HG03521 (cell line): Measurements from ENCODE around the gene PPP1R37.

Experiments used
- ATAC-seq: cut with Tn5 transposase; IDR thresholded peaks from one replicate; pipeline ENCODE4 v1.9.1; 2021; ENCODE audit warnings: mild to moderate bottlenecking, moderate library complexity; ENCODE audit not compliant: unreplicated experiment

PPP1R37 gene

DNA sequence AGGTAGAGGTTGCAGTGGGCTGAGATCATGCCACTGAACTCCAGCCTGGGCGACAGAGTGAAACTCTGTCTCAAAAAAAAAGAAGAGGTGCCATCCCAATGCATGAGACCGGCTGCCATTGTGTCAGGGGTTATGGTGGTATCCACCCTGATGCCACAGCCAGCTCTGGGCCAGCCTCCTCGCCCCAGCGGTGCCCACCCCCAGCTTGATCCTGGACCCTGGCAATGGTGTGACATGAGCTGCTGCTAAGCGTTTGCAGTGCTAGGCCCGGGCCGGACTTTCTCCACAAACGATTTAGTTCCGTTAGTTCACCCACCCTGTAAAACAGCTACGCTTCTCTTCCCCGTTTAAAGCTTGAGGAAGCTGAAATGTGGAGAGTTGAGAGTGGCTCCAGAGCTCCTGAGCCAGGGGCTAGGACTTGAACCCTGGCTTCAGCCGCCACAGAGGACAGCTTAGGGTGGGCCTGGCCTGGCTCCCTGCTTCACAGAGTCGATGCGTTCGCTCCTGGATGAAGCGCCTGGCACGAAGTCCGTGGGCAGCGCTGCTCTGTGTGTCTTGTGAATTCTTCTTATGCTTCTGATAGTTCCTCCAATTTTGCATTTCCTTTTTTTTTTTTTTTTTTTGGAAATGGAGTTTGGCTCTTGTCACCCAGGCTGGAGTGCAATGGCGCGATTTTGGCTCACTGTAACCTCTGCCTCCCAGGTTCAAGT lies 42.4 kb downstream of the PPP1R37 start:
- ATAC-seq = no peak

GRCh38 chr19:45136507-45137178 lies 43.7 kb downstream of the PPP1R37 start:
- no peak for ATAC-seq

GRCh38 chr19:45137179-45137761 lies 44.3 kb downstream of the PPP1R37 start:
- peak; percentile 55 for ATAC-seq

DNA sequence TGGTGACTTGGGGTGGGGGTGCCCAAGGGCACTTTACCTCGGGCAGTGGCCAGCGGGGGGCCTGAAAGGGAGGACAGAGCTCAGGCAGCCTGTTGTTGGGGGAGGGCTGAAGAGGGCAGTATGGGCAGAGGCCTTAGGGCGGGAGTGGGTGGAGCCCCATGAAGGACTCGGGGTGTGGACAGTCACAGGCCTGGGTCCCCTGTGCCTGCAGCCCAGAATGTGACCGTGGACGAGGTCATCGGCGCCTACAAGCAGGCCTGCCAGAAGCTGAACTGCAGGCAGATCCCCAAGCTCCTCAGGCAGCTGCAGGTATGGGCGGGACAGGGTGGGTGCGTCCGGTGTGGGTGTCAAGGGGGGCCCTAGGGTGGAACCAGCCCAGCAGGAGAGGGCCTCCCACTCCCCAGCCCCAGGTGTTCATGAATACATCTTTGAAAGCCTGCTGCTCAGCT lies 45.3 kb downstream of the PPP1R37 start:
- no peak for ATAC-seq

DNA sequence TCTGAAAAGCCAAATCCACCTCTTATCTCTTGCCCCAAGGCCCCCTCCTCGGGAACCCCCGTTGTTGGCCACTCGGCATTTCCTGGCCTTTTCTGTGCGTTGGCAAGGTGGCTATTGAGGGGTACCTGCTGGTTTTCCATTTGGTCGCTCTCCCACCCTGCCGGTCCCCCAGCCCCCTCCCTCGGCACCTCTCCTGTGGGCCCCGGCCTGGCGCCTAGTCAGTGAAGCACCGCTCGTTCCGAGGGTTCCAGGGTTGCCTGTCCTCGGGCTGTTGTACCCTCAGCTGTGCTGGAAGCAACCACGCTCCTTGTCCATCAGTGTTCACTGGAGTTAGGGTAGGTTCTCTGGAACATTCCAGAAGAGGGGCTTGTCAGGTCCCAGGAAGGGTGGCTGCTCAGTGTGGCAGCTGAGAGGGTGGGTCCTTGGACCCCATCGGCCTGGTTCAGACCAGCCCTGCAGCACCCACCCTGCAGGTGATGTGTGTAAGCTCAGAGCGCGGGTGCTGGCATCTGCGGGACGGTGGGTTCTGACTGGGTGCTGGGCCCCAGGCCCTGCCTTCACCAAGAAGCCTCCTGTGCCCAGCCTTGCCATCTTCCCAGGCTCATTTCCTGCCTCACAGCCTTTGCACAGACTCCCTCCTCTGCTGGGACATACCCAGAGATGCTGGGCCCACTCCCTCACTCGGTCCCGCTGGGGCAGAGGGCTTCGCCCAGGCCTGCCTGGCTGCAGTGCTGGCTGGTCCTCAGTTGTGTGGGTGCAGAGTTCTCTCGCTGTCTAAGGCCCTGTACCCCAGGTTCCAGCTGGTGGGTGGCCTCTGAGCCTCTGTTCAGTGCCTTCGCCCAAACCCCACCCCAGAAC lies 46.5 kb downstream of the PPP1R37 start:
- ATAC-seq = no peak

- ATAC-seq = no peak
These were observed 47.1 kb downstream of the PPP1R37 start for GRCh38 chr19:45140144-45140503.

DNA sequence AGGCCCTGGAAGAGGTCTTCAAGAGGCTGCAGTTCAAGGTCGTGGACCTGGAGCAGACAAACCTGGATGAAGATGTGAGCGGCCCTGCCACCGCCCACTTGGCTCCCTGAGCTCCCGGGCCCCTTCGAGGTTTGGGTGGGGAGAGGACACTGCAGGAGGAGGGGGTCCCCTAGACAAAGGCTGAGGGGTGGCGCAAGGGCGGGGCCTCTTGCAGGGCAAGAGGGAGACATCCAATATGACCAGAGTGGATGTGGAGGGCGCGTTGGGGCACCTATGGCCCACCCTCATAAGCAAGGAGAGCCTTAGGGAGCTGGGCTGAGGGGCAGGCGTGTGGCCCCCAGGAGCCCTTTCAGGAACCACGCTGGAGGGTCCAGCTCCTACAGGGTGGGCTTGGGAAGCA lies 47.6 kb downstream of the PPP1R37 start:
- no peak for ATAC-seq

- ATAC-seq = no peak
These were observed 48.4 kb downstream of the PPP1R37 start for GRCh38 chr19:45141203-45141900.

- no peak for ATAC-seq
These were observed 49.2 kb downstream of the PPP1R37 start for GRCh38 chr19:45142016-45142725.

- ATAC-seq = no peak
These were observed 49.7 kb downstream of the PPP1R37 start for GRCh38 chr19:45142726-45143110.

DNA sequence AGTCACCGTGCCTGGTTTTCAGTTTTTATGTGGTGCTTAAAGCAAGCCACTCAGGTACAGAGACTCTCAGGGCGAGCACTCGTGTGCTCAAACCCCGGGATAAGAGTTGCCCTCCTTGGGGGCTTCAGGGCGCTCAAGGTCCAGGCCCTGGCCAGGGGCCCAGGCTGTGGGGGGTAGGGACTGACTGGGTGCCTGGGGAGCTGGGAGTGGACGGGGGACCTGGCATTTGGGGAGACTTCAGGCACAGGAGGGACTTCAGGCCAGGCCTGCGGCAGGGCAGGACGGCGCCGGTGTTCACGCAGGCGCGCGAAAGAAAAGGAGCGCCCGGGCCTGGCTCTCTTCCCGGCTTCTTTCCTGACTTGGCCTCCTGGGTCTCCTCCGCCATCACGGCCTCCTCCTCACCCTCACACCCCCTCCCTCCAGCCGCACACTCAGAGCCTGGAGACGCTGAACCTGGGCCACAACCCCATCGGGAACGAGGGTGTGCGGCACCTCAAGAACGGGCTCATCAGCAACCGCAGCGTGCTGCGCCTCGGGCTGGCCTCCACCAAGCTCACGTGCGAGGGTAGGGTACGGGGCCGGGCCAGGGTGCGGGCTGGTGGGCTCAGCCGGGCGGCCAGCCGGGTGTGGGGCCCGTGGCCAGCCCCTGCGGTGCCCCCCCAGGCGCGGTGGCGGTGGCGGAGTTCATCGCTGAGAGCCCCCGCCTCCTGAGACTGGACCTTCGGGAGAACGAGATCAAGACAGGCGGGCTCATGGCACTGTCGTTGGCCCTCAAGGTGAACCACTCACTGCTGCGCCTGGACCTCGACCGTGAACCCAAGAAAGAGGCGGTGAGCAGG lies 51.7 kb downstream of the PPP1R37 start:
- ATAC-seq = no peak

DNA sequence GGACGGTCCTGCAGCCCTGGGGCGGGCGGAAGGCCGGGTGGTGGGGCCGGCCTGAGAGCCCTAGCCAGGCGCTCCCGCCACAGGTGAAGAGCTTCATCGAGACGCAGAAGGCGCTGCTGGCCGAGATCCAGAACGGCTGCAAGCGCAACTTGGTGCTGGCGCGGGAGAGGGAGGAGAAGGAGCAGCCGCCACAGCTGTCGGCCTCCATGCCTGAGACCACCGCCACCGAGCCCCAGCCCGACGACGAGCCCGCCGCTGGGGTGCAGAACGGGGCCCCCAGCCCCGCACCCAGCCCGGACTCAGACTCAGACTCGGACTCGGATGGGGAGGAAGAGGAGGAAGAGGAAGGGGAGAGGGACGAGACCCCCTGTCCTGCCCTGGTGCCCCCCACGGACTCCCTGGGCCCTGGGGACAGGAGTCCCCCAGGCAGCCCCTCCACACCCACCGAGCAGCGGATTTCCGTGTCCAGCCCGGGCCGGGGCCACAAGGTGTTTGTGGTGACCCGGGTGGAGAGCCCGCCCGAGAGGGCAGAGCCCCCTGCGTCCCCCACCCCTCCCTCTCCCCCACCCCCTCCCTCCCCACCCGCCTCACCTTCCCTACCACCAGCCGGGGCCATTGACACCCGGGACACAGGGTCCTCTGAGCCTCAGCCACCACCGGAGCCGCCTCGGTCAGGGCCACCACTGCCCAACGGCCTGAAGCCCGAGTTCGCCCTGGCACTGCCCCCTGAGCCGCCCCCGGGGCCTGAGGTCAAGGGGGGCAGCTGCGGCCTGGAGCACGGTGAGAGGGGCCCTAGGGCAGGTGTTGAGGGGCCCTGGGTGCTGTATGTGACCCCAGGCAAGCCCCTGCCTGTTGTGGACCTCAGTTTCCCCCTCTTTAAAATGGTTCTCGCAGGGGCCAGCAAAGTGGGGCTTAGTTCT lies 52.6 kb downstream of the PPP1R37 start:
- no peak for ATAC-seq

DNA sequence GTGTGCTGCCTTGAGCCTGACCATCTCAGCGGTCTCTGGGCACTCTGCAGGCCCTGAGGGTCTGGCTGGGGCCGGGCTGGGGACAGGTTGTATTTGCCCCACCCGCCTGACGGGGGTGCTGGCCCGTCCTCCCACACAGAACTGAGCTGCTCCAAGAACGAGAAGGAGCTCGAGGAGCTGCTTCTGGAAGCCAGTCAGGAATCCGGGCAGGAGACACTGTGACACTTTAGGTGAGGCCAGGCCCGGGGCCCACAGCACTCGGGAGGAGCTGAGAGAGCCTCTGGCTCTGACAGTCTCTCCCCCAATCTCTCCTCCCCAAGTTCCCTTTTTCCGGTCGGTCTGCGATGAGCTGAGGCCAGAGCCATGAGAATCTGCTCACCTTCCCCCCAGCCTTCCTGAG lies 53.3 kb downstream of the PPP1R37 start:
- no peak for ATAC-seq

GRCh38 chr19:45146741-45147205 lies 53.8 kb downstream of the PPP1R37 start:
- ATAC-seq = no peak

DNA sequence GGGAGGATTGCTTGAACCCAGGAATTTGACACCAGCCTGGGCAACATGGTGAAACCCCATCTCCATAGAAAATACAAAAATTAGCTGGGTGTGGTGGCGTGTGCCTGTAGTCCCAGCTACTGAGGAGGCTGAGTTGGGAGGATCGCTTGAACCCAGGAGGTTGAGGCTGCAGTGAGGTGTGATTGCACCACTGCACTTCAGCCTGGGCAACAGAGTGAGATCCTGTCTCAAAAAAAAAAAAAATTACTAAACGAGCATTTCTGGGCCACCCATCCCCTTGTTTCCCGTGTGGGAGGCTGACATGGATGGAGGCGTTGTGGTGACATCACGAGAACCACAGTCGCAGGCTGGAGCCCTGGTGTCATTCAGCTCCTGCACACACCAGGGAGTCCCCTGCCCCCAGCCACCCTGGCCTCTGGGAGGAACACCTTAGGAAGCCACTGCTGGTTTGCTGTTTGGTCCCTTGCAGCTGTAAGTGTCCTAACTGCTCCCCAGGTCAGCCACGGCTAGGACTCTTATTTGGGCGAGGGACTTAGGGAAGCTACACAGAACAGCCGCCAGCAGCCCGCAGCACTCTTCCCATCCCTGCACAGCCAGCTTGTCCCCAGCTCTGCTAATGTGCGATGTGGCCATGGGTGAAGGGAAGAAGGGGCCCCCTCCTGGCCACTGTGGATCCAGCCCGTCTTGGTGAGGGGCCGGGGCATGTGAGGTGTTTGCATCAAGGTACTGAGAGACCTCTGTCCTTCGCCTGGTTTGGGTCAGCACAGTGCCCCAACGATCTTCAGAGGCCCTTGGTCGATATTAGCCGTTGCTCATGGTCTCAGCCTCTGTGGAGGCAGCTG lies 55.1 kb downstream of the PPP1R37 start:
- no peak for ATAC-seq

DNA sequence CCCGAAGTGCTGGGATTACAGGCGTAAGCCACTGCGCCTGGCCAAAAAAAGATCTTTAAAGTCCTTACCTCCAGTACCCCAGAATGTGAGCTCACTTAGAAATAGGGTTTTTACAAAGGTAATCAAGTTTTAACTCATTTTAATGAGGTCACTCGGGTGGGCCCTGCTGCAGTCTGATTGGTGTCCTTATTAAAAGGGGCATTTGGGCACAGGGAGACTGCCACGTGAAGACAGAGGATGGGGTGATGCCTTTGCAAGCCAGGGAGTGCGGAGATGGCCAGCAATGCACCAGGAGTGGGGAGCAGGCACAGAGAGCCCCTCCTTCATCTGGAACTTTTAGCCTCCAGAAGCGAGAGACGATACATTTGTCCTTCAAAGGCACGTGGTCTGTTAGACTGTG lies 56.1 kb downstream of the PPP1R37 start:
- no peak for ATAC-seq

DNA sequence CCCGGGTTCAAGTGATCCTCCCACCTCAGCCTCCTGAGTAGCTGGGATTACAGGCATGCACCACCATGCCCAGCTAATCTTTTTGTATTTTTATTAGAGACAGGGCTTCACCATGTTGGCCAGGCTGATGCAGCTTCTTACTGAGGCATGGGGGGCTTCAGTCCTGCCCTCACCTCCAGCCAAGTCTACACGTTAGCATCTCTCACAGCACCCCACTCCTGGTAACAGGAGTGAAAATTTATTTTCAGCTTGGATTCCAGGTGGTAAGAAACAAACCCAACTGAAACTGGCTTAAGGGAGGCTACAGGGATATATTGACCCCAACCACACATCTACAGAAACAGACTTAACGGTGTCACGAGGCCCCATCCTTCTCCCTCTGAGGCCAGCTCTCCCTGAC lies 57.2 kb downstream of the PPP1R37 start:
- no peak for ATAC-seq
